ENCODE data around the gene CLDN19.
"Not testable (repeated sequence)": the region's sequence is repeated elsewhere in the genome, so short reads cannot be mapped to it uniquely, and the experiment has no call there.

CLDN19 gene

GRCh38 chr1:42720868-42721267 lies 19.2 kb downstream of the CLDN19 start:
- TF ChIP-seq CTCF (IDR thresholded peaks at IDR 0.05; ENCODE audit: low read depth, low read length, missing control alignments) = no peak
- in situ Hi-C loops (cut with HindIII; ENCODE audit: low sequenced_read_pairs) = no loop called here
- H3K4me3 ChIP-seq (ENCODE audit: low read depth, low read length) = no peak overlapping the region
- DNase-seq (ENCODE audit: low read depth) = no peak

- H3K4me3 ChIP-seq (ENCODE audit: low read depth, low read length); DNase-seq (ENCODE audit: low read depth); in situ Hi-C loops (cut with HindIII; ENCODE audit: low sequenced_read_pairs): not testable (repeated sequence)
Observed at GRCh38 chr1:42714441-42714840, 25.6 kb downstream of the CLDN19 start.

GRCh38 chr1:42713293-42713692 lies 26.7 kb downstream of the CLDN19 start:
- in situ Hi-C loops (cut with HindIII; ENCODE audit: low sequenced_read_pairs) = no loop called here
- TF ChIP-seq CTCF (IDR thresholded peaks at IDR 0.05; ENCODE audit: low read depth, low read length, missing control alignments) = no peak
- H3K4me3 ChIP-seq (ENCODE audit: low read depth, low read length) = no peak overlapping the region
- DNase-seq (ENCODE audit: low read depth) = no peak

GRCh38 chr1:42712808-42713207 lies 27.2 kb downstream of the CLDN19 start:
- in situ Hi-C loops (cut with HindIII; ENCODE audit: low sequenced_read_pairs); DNase-seq (ENCODE audit: low read depth): not testable (repeated sequence)

GRCh38 chr1:42703888-42704464 lies 36.1 kb downstream of the CLDN19 start:
- no peak overlapping the region for H3K4me3 ChIP-seq (ENCODE audit: low read depth, low read length)
- in situ Hi-C loops (cut with HindIII; ENCODE audit: low sequenced_read_pairs) = no loop called here
- no peak for DNase-seq (ENCODE audit: low read depth)
- TF ChIP-seq CTCF (IDR thresholded peaks at IDR 0.05; ENCODE audit: low read depth, low read length, missing control alignments) = no peak

More at GRCh38 chr1:42712808-42713207, 27.2 kb downstream of the CLDN19 start:
- not testable (repeated sequence) for H3K4me3 ChIP-seq (ENCODE audit: low read depth, low read length)

- no peak for DNase-seq (ENCODE audit: low read depth)
- in situ Hi-C loops (cut with HindIII; ENCODE audit: low sequenced_read_pairs) = no loop called here
- no peak for TF ChIP-seq CTCF (IDR thresholded peaks at IDR 0.05; ENCODE audit: low read depth, low read length, missing control alignments)
- no peak overlapping the region for H3K4me3 ChIP-seq (ENCODE audit: low read depth, low read length)
Observed at GRCh38 chr1:42700006-42700405, 40.0 kb downstream of the CLDN19 start.

GRCh38 chr1:42698081-42698813 lies 41.8 kb downstream of the CLDN19 start:
- TF ChIP-seq CTCF (IDR thresholded peaks at IDR 0.05; ENCODE audit: low read depth, low read length, missing control alignments) = no peak
- DNase-seq (ENCODE audit: low read depth) = no peak
- in situ Hi-C loops (cut with HindIII; ENCODE audit: low sequenced_read_pairs) = no loop called here

More at GRCh38 chr1:42698081-42698813, 41.8 kb downstream of the CLDN19 start:
- no peak overlapping the region for H3K4me3 ChIP-seq (ENCODE audit: low read depth, low read length)
